Measurements from ENCODE around the gene TXNDC2. TPM values are rescaled to one million over a fixed set of nuclear protein-coding genes. Genes with fewer than 3 reads are reported as not detected.
"Not testable (repeated sequence)": the region's sequence is repeated elsewhere in the genome, so short reads cannot be mapped to it uniquely, and the experiment has no call there.

Gene TXNDC2
- total and polyA plus RNA-seq, 9 of the 15 experiments (the other 6 are each of a cell fraction or from before 2014, with no cell fraction given): 1.2 to 4.9 (median 2.3) TPM

GRCh38 chr18:9911226-9911625, 25.5 kb downstream of the TXNDC2 start (continued):
- TF ChIP-seq MLLT1 (IDR thresholded peaks at IDR 0.05) (no peak), PCBP1 (IDR thresholded peaks at IDR 0.05; ENCODE audit: low read depth, low read length, poor library complexity, severe bottlenecking) (no peak)

DNA sequence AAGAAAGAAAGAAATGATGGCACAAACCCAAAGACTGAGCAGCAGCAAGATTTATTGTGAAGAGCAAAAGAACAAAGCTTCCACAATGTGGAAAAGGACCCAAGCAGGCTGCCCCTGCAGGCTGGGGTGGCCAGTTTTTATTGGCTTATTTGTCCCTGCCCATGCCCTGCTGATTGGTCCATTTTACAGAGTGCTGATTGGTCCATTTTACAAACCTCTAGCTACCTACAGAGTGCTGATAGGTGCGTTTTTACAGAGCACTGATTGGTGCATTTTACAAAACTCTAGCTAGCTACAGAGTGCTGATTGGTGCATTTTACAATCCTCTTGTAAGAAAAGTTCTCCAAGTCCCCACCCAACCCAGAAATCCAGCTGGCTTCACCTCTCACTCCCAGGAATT, 26.5 kb downstream of the TXNDC2 start:
- intact Hi-C loops (cut with micrococcal nuclease): loop anchor here (10.0 kb wide), 1 partner anchor 227 kb away; no protein-coding TSS in a partner anchor
- Histone ChIP-seq H3K4me1 (replicated peaks in 1 of 2; ENCODE audit: control insufficient read depth in 2 of 2, insufficient read depth in 2 of 2, low read length in 2 of 2) (peaks cover 6 to 13% of the 10 kb centered on the region in 2 experiments), H3K79me2 (ENCODE audit: control insufficient read depth, insufficient read depth, low read length) (peaks cover 37% of the 10 kb centered on the region), H3K4me2 (ENCODE audit: insufficient read depth, low read length) (0 out of 2 replicates have a peak overlapping the region, but pooled peaks have one; percentile 97), H4K20me1 (replicated peaks; ENCODE audit: control insufficient read depth, insufficient read depth, low read length) (peaks cover 16% of the 10 kb centered on the region), H3K36me3 (ENCODE audit: control insufficient read depth, insufficient read depth, low read length) (peaks cover 15% of the 10 kb centered on the region)
- CTCF ChIA-PET (ENCODE audit: low intra/inter-chr PET ratio); ATAC-seq; BruUV-seq (replicated peaks); H3K9me3 ChIP-seq (replicated peaks; ENCODE audit: control insufficient read depth, insufficient read depth, low read depth, low read length); H2AFZ ChIP-seq (ENCODE audit: low read depth, low read length); H3K4me3 ChIP-seq; H3K9me1 ChIP-seq (ENCODE audit: control insufficient read depth, insufficient read depth, low read length); H3K27ac ChIP-seq (ENCODE audit: extremely low read depth, low read depth, low read length); H3K27me3 ChIP-seq (ENCODE audit: control insufficient read depth in 2 of 2, insufficient read depth in 2 of 2, low read length in 2 of 2); DNase-seq (ENCODE audit: extremely low read depth in 1 of 4, low spot score in 3 of 4); H3K9ac ChIP-seq (ENCODE audit: insufficient read depth in 1 of 2, low read depth in 2 of 2, low read length in 2 of 2); FAIRE-seq; TF ChIP-seq MYC (CRISPR knock-in tag; IDR thresholded peaks at IDR 0.05; ENCODE audit: borderline replicate concordance, low read depth); FOXM1 (CRISPR knock-in tag; IDR thresholded peaks at IDR 0.05; ENCODE audit: low read depth): not testable (repeated sequence)
- in situ Hi-C loops (cut with MboI): loop anchor here (10.0 kb wide), 1 partner anchor 897 kb away; no protein-coding TSS in a partner anchor
- TF ChIP-seq ASH1L (IDR thresholded peaks at IDR 0.05; ENCODE audit: borderline replicate concordance, low read depth, partially characterized antibody) (peak; percentile 86), MAFK (IDR thresholded peaks at IDR 0.05; ENCODE audit: low read length) (peak; percentile 49), FOS (IDR thresholded peaks at IDR 0.05; ENCODE audit: extremely low read depth, insufficient read length) (peak; percentile 42), MBD2 (IDR thresholded peaks at IDR 0.05; ENCODE audit: borderline replicate concordance, low read depth) (peak; percentile 82; the same call in 1 of the 2 replicates), MAFF (IDR thresholded peaks at IDR 0.05; ENCODE audit: low read length) (peak; percentile 23; the same call in 1 of the 2 replicates), RBM25 (IDR thresholded peaks at IDR 0.05; ENCODE audit: low read depth, low read length, severe bottlenecking) (peak; percentile 76), MYC (IDR thresholded peaks at IDR 0.05; ENCODE audit: low read depth, low read length) (0 out of 2 replicates have a peak, but pooled peaks have one; percentile 13), ZNF311 (CRISPR knock-in tag; IDR thresholded peaks at IDR 0.05) (0 out of 2 replicates have a peak, but pooled peaks have one; percentile 37), MAFG (tag; conservative IDR thresholded peaks at IDR 0.05) (peak; percentile 64), CC2D1A (IDR thresholded peaks at IDR 0.05) (peak; percentile 94), ZNF316 (IDR thresholded peaks at IDR 0.05) (peak; percentile 93), FOXM1 (IDR thresholded peaks at IDR 0.05; ENCODE audit: low read depth) (peak; percentile 47), NFYB (IDR thresholded peaks at IDR 0.05; ENCODE audit: extremely low read depth, insufficient read length) (peak; percentile 92)
- POLR2A ChIA-PET: interaction anchor here (0.8 to 1.8 kb wide), 2 partner anchors 62 to 206 kb away, joined by 4 to 5 read pairs; no protein-coding TSS in a partner anchor
- WGBS (ENCODE audit: insufficient coverage, low coverage, missing lambda C conversion rate): 95% methylated on average over 1 of the region's 1 CpG

All from K562 (cell line).